Ovary (tissue), 9 donors: Measurements from ENCODE around the gene ASIC2. TPM values are rescaled to one million over a fixed set of nuclear protein-coding genes. Genes with fewer than 3 reads are reported as not detected.

Experiments used
- DNase-seq, 5 donors: peaks; one replicate each; pipeline ENCODE4 v3.0.0-alpha.2; 2019 to 2020
- H3K27ac ChIP-seq, 2 donors: fragments of 200-600 bp; one replicate each; pipeline versions ENCODE4 v1.5.1 to v1.8.0; 2019 to 2022
- H3K27me3 ChIP-seq: fragments of 200-600 bp; one replicate; pipeline ENCODE4 v1.8.0; 2022
- H3K36me3 ChIP-seq: fragments of 200-600 bp; sonication (generic); one replicate; pipeline ENCODE4 v1.5.1; 2019
- H3K4me1 ChIP-seq: one replicate; pipeline ENCODE4 v1.8.1; 2013; ENCODE audit warnings: mild to moderate bottlenecking, moderate library complexity; ENCODE audit not compliant: insufficient read depth
- H3K4me3 ChIP-seq: fragments of 200-600 bp; sonication (generic); one replicate; pipeline ENCODE4 v1.5.1; 2017
- H3K9me3 ChIP-seq, 2 donors: fragments of 200-600 bp in 1 of 2; sonication (generic) in 1 of 2; one replicate each; pipeline versions ENCODE4 v1.5.1 to v1.8.1; 2013 to 2019; ENCODE audit warnings: mild to moderate bottlenecking in 1 of 2, moderate library complexity in 1 of 2
- EP300 ChIP-seq: sonication (generic); formaldehyde crosslinking; IDR thresholded peaks from one replicate; pipeline ENCODE4 v1.6.1; 2017; ENCODE audit warnings: antibody characterized with exemption
- POLR2A ChIP-seq: fragments of 450-650 bp; IDR thresholded peaks from one replicate; pipeline ENCODE4 v1.6.1; 2017; ENCODE audit warnings: antibody characterized with exemption, mild to moderate bottlenecking, moderate library complexity
- WGBS, 3 donors: extraction: QIAGEN DNeasy Blood & Tissue Kit in 1 of 3; methylation state at CpG; one replicate each; pipeline versions ENCODE4 v1.1.5 to v1.1.7; 2013 to 2017; 5-methylcytosine and 5-hydroxymethylcytosine counted together
- intact Hi-C, 4 donors: fragments of 100-400 bp; cut with DNase I; formaldehyde crosslinking; loops; one replicate each; pipeline versions ENCODE4 v1.11.0 to v1.15.1; 2022 to 2023
- polyA plus RNA-seq, 2 donors: library from polyadenylated mRNA; stranded (reverse); fragments of 200-250 nt in 1 of 2; fragments of 350-450 nt in 1 of 2; fragmentation: Illumina TruSeq in 1 of 2; extraction: RNeasy Lipid Tissue Mini Kit (QIAGEN cat#74804) in 1 of 2; gene quantifications; one replicate each; pipeline ENCODE4 v1.2.3, GENCODE V29; 2013 to 2014
- total RNA-seq, 7 donors: library from RNA; depleted of rRNA in 2 of 7; stranded (reverse); fragments of >200 nt in 2 of 7; fragmentation: NEBNext Ultra II Directional in 3 of 7; extraction: Animal tissue kit (Norgen Biotek cat#: 25700) in 3 of 7; gene quantifications; one replicate each; pipeline versions ENCODE4 v1.1.0 to v1.2.4, GENCODE V29; 2016 to 2023
- TF ChIP-seq, protein P1 (sequence below), 3 donors: fragments of 450-650 bp in 2 of 3; fragments of 200-600 bp in 1 of 3; IDR thresholded peaks; one replicate each; pipeline versions ENCODE4 v1.5.1 to v1.8.0; 2016 to 2022; ENCODE audit warnings: antibody characterized with exemption in 3 of 3, mild to moderate bottlenecking in 1 of 3
- donor health status: DM: no; HTN: no; CAD: no; lungs with moderate emphysema.
- donor health status: DM: no; HTN: no; CAD: no.
- donor health status: Bipolar disorder and iron deficiency.
- donor health status: DM: yes; HTN: yes; CAD: no.
- donor health status: DM: no; HTN: no; CAD: no.
- donor health status: DM: yes; HTN: yes; CAD: no.

The ASIC2 gene
- total and polyA plus RNA-seq, 9 donors, result 0.04 to 1.3 (median 0.24) TPM; not detected in 2

DNA sequence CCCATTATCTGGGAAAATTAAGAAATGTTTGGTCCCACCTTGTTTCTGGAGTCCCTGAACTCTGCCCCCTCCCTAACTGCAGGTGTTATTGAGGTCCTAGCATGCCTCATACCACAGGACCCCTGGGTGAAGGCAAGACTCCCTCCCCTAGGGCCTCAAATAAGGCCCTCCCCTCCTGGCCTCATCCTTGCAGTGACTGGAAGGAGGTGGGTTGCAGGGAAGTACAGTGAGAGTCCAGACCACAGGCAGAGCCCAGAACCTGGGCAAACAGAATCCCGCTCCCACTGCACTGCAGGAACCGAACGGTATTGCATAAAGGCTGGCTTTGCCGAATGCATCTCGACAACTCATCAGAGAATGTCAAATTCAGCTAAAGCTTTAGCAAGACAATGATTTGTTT lies 126.6 kb downstream of the ASIC2 start:
- H3K9me3 ChIP-seq, result no peaks in the 10 kb centered on the region
- DNase-seq, result no peak

DNA sequence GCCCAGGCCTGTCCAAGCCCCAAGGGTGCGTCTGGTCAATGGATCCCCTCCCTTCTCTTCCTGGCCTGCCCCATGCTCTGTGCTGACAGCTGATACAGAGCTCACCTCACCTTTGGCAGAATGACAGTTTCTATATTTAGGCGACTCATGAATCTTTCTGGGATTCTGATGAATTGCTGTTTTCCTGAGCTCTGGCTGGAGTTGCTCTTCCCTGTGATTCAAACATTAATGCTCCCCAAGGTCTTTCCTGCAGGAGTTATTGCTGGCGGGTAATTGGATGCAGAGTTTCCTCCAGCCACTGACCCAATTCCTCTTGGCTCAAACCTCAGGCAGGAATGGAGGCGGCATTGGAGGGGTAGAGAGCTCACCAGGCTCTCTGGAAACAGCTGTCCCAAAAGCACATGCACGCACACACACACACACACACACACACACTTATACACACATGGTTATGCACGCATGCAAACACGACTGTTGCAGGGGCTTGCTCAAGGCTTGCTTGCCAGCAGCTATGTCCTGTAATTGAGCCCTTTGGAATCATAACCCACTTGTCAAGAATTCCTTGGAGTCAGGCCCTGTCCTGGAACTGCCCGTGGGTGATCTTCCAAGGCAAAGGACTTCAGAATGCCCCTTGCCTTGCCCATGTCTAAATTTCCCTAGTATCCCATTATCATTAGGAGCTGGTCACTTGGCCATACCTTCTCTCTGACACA lies 128.8 kb downstream of the ASIC2 start:
- peak in 1 of 5 donors; percentile 16 for DNase-seq
- intact Hi-C loops, result no loop called here
- Histone ChIP-seq H3K4me3 (no peak overlapping the region), H3K9me3 (no peaks in the 10 kb centered on the region), H3K27me3 (no peaks in the 10 kb centered on the region), H3K36me3 (no peaks in the 10 kb centered on the region), H3K27ac (no peak overlapping the region), H3K4me1 (no peaks in the 10 kb centered on the region)
- TF ChIP-seq EP300 (no peak), POLR2A (no peak)
- TF ChIP-seq, protein P1, sequence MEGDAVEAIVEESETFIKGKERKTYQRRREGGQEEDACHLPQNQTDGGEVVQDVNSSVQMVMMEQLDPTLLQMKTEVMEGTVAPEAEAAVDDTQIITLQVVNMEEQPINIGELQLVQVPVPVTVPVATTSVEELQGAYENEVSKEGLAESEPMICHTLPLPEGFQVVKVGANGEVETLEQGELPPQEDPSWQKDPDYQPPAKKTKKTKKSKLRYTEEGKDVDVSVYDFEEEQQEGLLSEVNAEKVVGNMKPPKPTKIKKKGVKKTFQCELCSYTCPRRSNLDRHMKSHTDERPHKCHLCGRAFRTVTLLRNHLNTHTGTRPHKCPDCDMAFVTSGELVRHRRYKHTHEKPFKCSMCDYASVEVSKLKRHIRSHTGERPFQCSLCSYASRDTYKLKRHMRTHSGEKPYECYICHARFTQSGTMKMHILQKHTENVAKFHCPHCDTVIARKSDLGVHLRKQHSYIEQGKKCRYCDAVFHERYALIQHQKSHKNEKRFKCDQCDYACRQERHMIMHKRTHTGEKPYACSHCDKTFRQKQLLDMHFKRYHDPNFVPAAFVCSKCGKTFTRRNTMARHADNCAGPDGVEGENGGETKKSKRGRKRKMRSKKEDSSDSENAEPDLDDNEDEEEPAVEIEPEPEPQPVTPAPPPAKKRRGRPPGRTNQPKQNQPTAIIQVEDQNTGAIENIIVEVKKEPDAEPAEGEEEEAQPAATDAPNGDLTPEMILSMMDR (IDR thresholded peaks at IDR 0.05), result no peak
- WGBS, 3 donors, result 31 to 33% (median 32%) methylated on average over 8 of the region's 8 CpGs

More for the DNA sequence above, 126.6 kb downstream of the ASIC2 start:
- no peak overlapping the region for H3K27ac ChIP-seq
- TF ChIP-seq POLR2A (no peak), EP300 (no peak)
- TF ChIP-seq, protein P1 (IDR thresholded peaks at IDR 0.05), result no peak
- 71 to 94% (median 91%) methylated on average over 5 of the region's 5 CpGs for WGBS, 3 donors
- H3K27me3 ChIP-seq, result no peaks in the 10 kb centered on the region
- no peaks in the 10 kb centered on the region for H3K36me3 ChIP-seq
- intact Hi-C loops, result no loop called here
- no peak overlapping the region for H3K4me3 ChIP-seq
- H3K4me1 ChIP-seq, result no peaks in the 10 kb centered on the region

DNA sequence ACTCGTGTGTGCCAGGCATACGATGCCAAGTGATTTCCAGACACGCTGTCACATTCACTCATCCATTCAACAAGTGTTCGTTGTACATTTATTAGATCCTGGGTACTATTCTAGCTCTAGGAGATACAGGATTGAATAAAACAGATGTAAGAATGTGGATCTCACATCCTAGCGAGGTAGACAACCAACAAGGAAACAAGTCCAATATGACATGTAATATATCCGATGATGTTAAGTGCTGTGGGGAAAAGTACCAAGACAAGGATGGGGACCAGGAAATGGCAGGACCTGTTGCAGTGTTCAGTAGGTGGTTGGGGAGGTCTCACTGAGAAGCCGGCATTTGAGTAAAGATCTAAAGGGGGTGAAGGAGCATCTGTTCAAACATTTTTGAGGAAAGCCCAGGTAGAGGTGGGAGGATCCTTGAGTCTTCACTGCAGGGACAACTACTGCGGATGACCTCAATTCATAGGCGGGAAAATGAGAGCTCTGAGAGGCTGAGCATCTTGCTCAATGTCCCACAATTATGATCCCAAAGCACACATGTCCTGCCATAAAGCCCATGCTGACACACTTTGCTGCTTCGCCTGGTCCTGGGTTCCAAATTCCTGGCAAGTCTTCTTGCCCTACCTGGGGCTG lies 129.4 kb downstream of the ASIC2 start:
- H3K4me3 ChIP-seq, result no peak overlapping the region
- no peaks in the 10 kb centered on the region for H3K36me3 ChIP-seq
- TF ChIP-seq EP300, result no peak
- H3K27ac ChIP-seq, result no peak overlapping the region
- no peaks in the 10 kb centered on the region for H3K9me3 ChIP-seq
- H3K27me3 ChIP-seq, result no peaks in the 10 kb centered on the region
- WGBS, 3 donors, result 79 to 83% (median 81%) methylated on average over 10 of the region's 10 CpGs
- intact Hi-C loops, result no loop called here
- DNase-seq, result no peak
- H3K4me1 ChIP-seq, result no peaks in the 10 kb centered on the region

DNA sequence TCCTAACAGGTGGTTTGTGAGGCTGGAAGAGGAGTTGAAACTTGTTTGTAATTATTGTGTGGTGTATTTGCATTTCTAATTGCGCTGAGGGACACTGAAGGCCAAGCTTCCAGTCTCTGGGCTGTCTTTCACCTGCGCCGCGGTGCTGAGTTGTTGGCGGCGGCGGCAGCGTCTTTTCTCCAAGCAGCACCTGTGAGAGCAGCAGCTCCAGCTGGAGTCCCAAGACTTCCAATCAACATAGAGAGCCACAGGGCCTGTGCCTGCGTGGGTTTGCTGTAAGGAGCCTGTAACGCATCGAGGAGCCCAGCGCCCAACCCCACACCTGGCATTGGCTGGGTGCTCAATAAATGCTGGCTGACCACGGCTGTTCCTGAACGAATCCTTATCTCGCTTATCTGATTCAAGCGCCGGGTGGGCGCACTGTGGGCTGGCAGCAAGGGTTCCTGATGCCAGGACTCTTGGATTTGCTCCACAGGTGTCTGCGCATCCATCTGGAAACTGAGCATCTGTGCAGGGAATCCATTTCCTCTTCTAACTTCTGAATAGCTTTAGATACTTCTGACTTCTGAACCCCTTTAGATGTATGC lies 138.1 kb downstream of the ASIC2 start:
- H3K27ac ChIP-seq, result no peak overlapping the region
- H3K27me3 ChIP-seq, result no peaks in the 10 kb centered on the region
- WGBS, 3 donors, result 59 to 70% (median 63%) methylated on average over 19 of the region's 19 CpGs
- no peaks in the 10 kb centered on the region for H3K9me3 ChIP-seq
- H3K4me3 ChIP-seq, result no peak overlapping the region
- intact Hi-C loops, result no loop called here
- no peaks in the 10 kb centered on the region for H3K4me1 ChIP-seq
- TF ChIP-seq, protein P1 (IDR thresholded peaks at IDR 0.05), result no peak
- TF ChIP-seq EP300, result no peak
- TF ChIP-seq POLR2A, result no peak
- DNase-seq, result no peak
- no peaks in the 10 kb centered on the region for H3K36me3 ChIP-seq

DNA sequence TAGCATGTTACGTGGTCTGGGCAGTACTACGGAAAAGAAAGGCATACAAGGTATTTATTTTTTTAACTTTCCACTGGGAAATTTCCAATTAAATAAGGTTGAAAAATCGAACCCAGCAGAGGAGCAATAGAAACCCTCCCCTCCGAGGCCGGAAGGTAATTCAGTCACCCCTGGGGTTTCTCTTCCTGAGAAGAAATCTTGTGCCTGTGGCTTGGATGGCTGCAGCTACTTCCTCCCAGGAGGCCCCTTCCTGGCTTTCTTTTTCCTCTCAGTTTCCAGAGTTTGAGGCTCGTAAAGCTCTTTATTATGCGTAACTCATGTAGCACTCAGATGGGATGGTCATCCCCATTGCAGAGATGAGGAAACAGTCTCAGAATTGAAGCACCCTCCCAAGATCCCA lies 140.3 kb downstream of the ASIC2 start:
- no peak for DNase-seq
- Histone ChIP-seq H3K9me3 (no peaks in the 10 kb centered on the region), H3K27ac (no peak overlapping the region), H3K36me3 (no peaks in the 10 kb centered on the region), H3K27me3 (no peaks in the 10 kb centered on the region), H3K4me3 (no peak overlapping the region), H3K4me1 (no peaks in the 10 kb centered on the region)
- 54 to 60% (median 58%) methylated on average over 7 of the region's 7 CpGs for WGBS, 3 donors
- intact Hi-C loops, result no loop called here
- no peak for TF ChIP-seq POLR2A
- TF ChIP-seq, protein P1 (IDR thresholded peaks at IDR 0.05), result no peak
- TF ChIP-seq EP300, result no peak
